ENCODE data around the gene PEX11A.

- TF ChIP-seq CTCF (conservative IDR thresholded peaks at IDR 0.05; ENCODE audit: low read length): no peak
- no peak for TF ChIP-seq EZH2phosphoT487 (IDR thresholded peaks at IDR 0.05; ENCODE audit: borderline replicate concordance)
These were observed 19.5 kb downstream of the PEX11A start for GRCh38 chr15:89670971-89671560.
